Activated T-cell treated with anti-CD3 and anti-CD28 coated beads, Interleukin-2, amount 50 U/mL, for 72 hours (primary cell): ENCODE results near the gene CDH15. TPM values are rescaled to one million over a fixed set of nuclear protein-coding genes. Genes with fewer than 3 reads are reported as not detected.

Experiments
- ATAC-seq, 2 donors: fragments of 150-1000 bp; cut with Tn5 transposase; replicated peaks in 1 of 2; 2 replicates each; pipeline ENCODE4 v1.10.0; 2021; ENCODE audit warnings: moderate library complexity in 2 of 2, mild to moderate bottlenecking in 1 of 2
- DNase-seq, 2 donors: peaks; one replicate each; pipeline ENCODE4 v3.0.0; 2021 to 2022; ENCODE audit warnings: mixed read lengths in 1 of 2
- H3K27ac Mint-ChIP-seq: one replicate; pipeline ENCODE4 v1.8.0; 2022; ENCODE audit warnings: mild to moderate bottlenecking, moderate library complexity, mixed read lengths
- H3K27me3 Mint-ChIP-seq: one replicate; pipeline ENCODE4 v1.8.0; 2022; ENCODE audit warnings: low read depth, mixed read lengths
- H3K36me3 Mint-ChIP-seq, 2 donors: one replicate each; pipeline ENCODE4 v1.8.0; 2022; ENCODE audit warnings: mixed read lengths in 2 of 2, mild to moderate bottlenecking in 1 of 2; ENCODE audit not compliant: insufficient read depth in 2 of 2
- H3K4me1 Mint-ChIP-seq: one replicate; pipeline ENCODE4 v1.8.0; 2022; ENCODE audit warnings: low read depth, mixed read lengths
- H3K4me3 Mint-ChIP-seq, 2 donors: one replicate each; pipeline ENCODE4 v1.8.0; 2022; ENCODE audit warnings: mild to moderate bottlenecking in 2 of 2, mixed read lengths in 2 of 2, moderate library complexity in 2 of 2
- H3K9me3 Mint-ChIP-seq, 2 donors: one replicate each; pipeline ENCODE4 v1.8.0; 2022; ENCODE audit warnings: mixed read lengths in 2 of 2
- total RNA-seq, 2 donors: library from RNA; stranded (reverse); gene quantifications; one replicate each; pipeline ENCODE4 v1.2.3, GENCODE V29; 2022

CDH15 gene
- total RNA-seq, 2 donors from 2014 or later = not detected

- no peak for DNase-seq
- Mint-ChIP-seq H3K9me3 (no peaks in the 10 kb centered on the region), H3K4me1 (peaks cover 8% of the 10 kb centered on the region), H3K27ac (no peak overlapping the region), H3K4me3 (no peak overlapping the region), H3K27me3 (peaks cover 7% of the 10 kb centered on the region), H3K36me3 (no peaks in the 10 kb centered on the region)
- ATAC-seq = no peak
Measured at GRCh38 chr16:89174877-89175276, 3.3 kb downstream of the CDH15 start.

DNA sequence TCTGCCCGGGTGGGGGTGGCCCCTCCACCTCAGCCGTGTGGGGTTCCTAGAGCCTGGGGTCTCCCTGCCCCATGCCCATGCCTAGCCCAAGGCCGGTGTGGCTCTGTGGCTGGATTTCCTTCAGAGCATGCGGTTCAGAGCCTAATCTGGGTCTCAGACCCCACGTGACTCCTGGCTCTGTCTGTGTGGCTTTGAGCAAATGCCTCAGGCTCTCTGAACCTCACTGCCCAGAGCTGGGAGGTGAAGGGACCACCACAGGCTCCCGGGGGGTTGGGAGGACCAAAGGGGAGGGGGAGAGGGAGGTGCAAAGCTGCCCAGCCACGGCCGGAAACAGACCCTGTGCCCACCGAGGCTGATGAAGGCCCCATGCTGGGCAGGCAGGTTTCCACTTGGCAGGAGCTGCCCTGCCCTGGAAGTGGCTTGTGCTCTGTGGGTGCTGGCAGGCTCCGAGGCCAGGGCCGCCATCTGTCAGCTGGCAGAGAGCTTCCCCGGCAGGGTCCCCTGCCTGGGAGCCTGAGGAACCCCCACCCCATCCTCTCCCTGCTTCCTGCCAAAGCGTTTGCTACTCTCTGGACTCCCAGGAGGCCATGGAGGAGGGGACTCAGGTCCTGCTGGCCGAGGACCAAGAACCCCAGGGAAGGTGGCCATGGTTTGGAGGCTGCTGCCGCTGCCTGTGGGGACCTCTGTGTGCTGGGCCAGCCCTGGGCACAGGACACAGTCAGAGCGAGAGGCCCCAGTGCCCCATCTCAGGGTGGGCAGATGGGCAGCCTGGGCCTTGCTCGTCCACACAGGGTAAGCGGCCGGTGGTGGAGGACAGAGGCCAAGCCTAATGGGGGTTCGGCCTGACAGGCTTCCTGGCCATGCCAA is 4.0 kb downstream of the CDH15 start:
- no peaks in the 10 kb centered on the region for H3K36me3 Mint-ChIP-seq
- no peak for ATAC-seq
- no peak overlapping the region for H3K27ac Mint-ChIP-seq
- no peak for DNase-seq
- peaks cover 5% of the 10 kb centered on the region for H3K27me3 Mint-ChIP-seq
- H3K4me3 Mint-ChIP-seq = no peak overlapping the region
- H3K4me1 Mint-ChIP-seq = peaks cover 6% of the 10 kb centered on the region
- H3K9me3 Mint-ChIP-seq = no peaks in the 10 kb centered on the region

DNA sequence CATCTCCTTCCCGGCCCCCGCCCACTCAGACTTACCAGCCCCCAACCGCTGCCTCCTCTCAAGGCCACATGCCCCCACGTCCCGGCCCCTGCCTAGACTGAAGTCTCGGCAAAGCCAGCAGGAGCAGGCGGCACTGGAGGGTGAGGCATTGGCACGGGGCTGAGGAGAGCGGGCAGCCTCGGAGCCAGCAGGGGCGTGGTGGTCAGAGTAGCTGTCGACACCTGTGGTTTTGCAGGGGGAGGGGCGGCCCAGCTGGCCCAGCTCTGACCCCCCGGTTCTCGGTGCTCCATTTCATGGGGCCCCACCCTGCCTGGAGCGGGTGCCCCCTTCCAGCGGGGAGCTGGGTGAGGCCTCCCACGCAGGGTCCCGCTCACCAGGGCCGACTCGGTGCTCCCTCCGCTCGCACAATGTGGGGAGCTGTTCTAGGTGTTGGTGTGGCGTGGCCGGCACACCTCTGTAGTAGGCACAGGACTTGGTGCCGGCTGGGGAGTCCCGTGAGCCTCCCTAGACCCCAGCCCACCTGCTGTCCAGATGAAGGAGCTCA is 4.7 kb downstream of the CDH15 start:
- H3K27ac Mint-ChIP-seq = no peak overlapping the region
- H3K9me3 Mint-ChIP-seq = no peaks in the 10 kb centered on the region
- H3K27me3 Mint-ChIP-seq = no peaks in the 10 kb centered on the region
- DNase-seq = no peak
- no peaks in the 10 kb centered on the region for H3K36me3 Mint-ChIP-seq
- H3K4me3 Mint-ChIP-seq = no peak overlapping the region
- ATAC-seq = no peak
- H3K4me1 Mint-ChIP-seq = no peaks in the 10 kb centered on the region

DNA sequence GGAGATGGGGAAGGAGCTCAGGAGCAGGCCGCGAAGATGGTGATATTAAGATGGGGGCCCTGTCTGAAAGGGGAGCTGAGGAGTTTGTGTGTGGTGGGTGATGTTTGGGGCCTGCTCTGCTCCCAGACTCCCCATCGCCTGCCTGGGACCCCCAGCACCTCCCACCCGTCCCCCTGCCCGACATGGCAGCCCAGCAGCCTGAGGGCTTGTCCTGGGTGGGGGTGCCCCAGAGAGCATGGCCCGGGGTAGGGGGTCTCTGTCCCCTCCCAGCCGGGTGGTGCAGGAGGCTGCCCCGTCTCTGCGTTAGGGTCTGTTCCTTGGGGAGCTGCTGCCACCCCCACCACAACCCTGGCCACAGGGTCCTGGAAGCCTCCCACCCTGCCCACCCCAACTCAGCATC is 5.2 kb downstream of the CDH15 start:
- Mint-ChIP-seq H3K27me3 (no peaks in the 10 kb centered on the region), H3K4me3 (no peak overlapping the region), H3K4me1 (peaks cover 3% of the 10 kb centered on the region), H3K27ac (no peak overlapping the region), H3K9me3 (no peaks in the 10 kb centered on the region), H3K36me3 (no peaks in the 10 kb centered on the region)
- no peak for ATAC-seq
- no peak for DNase-seq

- H3K27me3 Mint-ChIP-seq = no peaks in the 10 kb centered on the region
- ATAC-seq (no peak), DNase-seq (no peak)
- H3K36me3 Mint-ChIP-seq = no peaks in the 10 kb centered on the region
- peaks cover 4% of the 10 kb centered on the region for H3K4me1 Mint-ChIP-seq
- H3K27ac Mint-ChIP-seq = no peak overlapping the region
- no peak overlapping the region for H3K4me3 Mint-ChIP-seq
- H3K9me3 Mint-ChIP-seq = no peaks in the 10 kb centered on the region
Measured at GRCh38 chr16:89177501-89177900, 6.0 kb downstream of the CDH15 start.

DNA sequence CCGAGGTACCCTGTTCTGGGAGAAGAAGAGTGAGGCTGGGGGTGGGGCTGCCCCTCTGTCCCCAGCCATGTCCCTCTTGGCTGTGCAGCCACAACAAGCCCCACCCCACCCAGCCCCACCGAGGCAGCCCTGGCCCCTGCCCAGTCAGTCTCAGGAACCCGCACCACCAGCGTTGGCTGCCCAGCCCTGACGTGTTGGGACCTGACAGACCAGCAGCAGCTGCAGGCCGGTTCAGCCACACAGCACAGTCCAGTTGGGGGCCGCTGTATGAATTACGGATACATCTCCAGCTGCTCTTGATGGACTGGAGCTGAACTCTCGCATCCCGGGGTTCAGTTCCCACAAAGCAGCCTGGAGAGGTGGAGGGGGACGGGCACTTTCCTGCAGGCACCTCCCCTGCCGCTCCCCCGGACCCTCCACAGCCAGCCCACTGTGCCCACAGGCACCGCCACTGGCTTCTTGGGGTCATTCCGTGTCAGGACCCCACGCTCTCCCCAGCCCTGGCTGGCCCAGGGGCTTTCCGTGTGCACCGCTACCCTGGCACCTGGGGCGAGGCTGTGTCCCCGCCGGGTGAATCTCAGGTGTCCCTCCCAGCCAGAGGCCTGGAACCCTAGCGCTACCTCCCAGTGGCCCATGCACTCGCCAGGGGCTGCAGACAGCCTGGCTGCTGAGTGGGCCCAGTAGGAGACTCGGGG is 7.1 kb downstream of the CDH15 start:
- no peak overlapping the region for H3K27ac Mint-ChIP-seq

DNA sequence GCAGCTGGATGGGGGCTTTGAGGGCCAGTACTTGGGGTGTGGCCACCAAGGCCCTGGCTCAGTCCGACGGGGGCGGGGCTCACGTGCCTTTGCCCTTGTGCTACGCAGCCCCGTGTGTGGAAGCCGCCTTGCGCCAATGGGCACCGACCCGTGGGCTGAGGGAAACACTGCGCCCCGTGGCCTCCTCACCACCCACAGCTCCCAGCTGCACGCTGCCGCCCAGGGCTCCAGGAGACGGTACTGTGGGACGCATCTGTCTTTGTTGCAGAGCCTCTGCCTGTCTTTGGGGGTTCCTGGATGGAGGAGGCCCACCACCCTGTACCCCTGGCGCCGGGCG is 7.6 kb downstream of the CDH15 start:
- H3K4me1 Mint-ChIP-seq = peaks cover 4% of the 10 kb centered on the region
- H3K27me3 Mint-ChIP-seq = no peaks in the 10 kb centered on the region
- no peak overlapping the region for H3K4me3 Mint-ChIP-seq
- DNase-seq = no peak
- H3K9me3 Mint-ChIP-seq = no peaks in the 10 kb centered on the region
- H3K27ac Mint-ChIP-seq = no peak overlapping the region
- no peaks in the 10 kb centered on the region for H3K36me3 Mint-ChIP-seq
- ATAC-seq = no peak

More for the DNA sequence above, 7.1 kb downstream of the CDH15 start:
- ATAC-seq = no peak
- Mint-ChIP-seq H3K9me3 (no peaks in the 10 kb centered on the region), H3K4me1 (peaks cover 4% of the 10 kb centered on the region), H3K36me3 (no peaks in the 10 kb centered on the region), H3K4me3 (no peak overlapping the region), H3K27me3 (no peaks in the 10 kb centered on the region)
- no peak for DNase-seq

DNA sequence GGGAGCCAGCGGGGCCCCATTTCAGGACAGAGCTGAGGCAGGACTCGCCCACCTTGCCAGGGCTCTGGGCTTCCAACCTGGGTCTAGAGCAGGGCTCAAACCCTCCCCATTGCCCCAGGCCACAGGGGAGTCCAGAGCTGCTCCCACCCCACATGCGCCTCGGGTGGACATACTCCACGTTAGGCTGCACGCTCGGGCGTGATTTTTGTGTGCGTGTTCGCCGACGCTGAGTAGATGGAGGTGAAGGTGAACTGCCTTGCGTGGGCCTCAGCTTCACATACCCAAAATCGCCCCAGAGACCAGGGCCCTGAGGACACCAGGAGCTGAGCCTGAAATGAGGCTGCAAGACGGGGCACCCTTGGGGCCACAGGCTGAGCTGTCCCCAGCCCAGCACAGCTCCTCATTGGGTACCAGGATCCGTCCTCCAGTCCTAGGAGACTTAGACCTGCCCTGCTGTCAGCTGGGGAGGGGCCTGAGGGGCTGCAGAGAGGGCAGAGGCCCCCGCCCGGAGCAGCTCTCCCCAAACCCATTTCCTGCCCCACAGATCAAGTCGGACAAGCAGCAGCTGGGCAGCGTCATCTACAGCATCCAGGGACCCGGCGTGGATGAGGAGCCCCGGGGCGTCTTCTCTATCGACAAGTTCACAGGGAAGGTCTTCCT is 8.2 kb downstream of the CDH15 start:
- H3K9me3 Mint-ChIP-seq = no peaks in the 10 kb centered on the region

DNA sequence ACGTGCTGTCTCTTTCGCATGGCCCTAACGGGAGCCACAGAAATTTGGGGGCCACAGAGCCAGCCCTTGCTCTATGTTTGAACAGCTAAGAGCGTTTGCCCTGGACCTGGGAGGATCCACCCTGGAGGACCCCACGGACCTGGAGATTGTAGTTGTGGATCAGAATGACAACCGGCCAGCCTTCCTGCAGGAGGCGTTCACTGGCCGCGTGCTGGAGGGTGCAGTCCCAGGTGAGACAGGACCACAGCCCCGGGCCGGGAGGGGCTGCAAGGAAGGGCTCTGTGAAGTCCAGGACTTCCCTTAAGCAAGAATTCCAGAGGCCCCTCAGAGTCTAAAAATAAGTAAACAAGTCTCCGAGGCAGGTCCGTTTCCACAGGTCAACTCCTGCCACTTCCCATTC is 11.9 kb downstream of the CDH15 start:
- Mint-ChIP-seq H3K4me3 (no peak overlapping the region), H3K9me3 (no peaks in the 10 kb centered on the region), H3K4me1 (peaks cover 4% of the 10 kb centered on the region), H3K27ac (no peak overlapping the region), H3K36me3 (no peaks in the 10 kb centered on the region), H3K27me3 (no peaks in the 10 kb centered on the region)
- no peak for ATAC-seq
- no peak for DNase-seq

More for the DNA sequence above, 8.2 kb downstream of the CDH15 start:
- no peak for DNase-seq
- Mint-ChIP-seq H3K27me3 (no peaks in the 10 kb centered on the region), H3K36me3 (no peaks in the 10 kb centered on the region), H3K4me1 (peaks cover 4% of the 10 kb centered on the region), H3K27ac (no peak overlapping the region), H3K4me3 (no peak overlapping the region)
- ATAC-seq = no peak

DNA sequence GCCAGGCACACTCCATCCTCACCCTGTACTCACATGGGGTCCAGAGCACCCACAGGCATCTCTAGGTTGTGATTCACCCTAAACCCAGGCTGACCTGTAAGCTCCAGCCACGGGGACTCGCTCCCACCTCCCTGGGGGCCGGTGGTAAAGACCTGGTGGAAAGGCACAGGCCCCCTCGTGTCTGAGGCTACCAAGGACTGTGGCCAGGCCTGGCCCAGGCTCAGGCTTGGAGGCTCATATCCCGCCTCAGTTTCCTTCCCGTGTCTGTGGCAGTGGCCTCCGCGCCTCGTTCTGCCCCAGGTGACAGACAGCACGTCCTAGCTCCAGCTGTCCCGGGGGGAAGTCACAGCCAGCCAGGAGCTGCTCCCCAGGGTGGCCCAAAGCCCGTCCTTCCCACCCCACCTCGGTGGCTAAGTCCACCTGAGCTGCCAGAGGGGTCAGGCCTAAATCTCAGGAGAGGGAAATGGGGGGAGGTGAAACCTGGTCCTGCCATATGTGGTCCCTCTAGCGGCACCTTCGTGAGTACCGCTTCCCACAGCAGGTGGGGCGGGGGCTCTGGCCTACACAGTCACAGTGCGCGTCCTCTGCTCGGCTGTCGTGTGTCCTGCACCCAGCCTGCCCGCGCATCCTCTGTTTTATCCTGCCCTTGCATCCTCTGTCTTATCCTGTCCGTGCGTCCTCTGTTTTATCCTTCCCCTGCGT is 12.6 kb downstream of the CDH15 start:
- H3K4me3 Mint-ChIP-seq = no peak overlapping the region
- H3K27ac Mint-ChIP-seq = no peak overlapping the region
- no peaks in the 10 kb centered on the region for H3K36me3 Mint-ChIP-seq
- no peaks in the 10 kb centered on the region for H3K9me3 Mint-ChIP-seq
- no peaks in the 10 kb centered on the region for H3K27me3 Mint-ChIP-seq
- peaks cover 4% of the 10 kb centered on the region for H3K4me1 Mint-ChIP-seq
- ATAC-seq = no peak
- no peak for DNase-seq

- ATAC-seq = no peak
- DNase-seq = no peak
- H3K9me3 Mint-ChIP-seq = no peaks in the 10 kb centered on the region
- H3K36me3 Mint-ChIP-seq = no peaks in the 10 kb centered on the region
- H3K27ac Mint-ChIP-seq = no peak overlapping the region
- H3K27me3 Mint-ChIP-seq = no peaks in the 10 kb centered on the region
- peaks cover 4% of the 10 kb centered on the region for H3K4me1 Mint-ChIP-seq
- no peak overlapping the region for H3K4me3 Mint-ChIP-seq
Measured at GRCh38 chr16:89184677-89184932, 13.1 kb downstream of the CDH15 start.

- DNase-seq (peak in 1 of 2 donors; percentile 8), ATAC-seq (peak in 1 of 2 donors; percentile 20)
- Mint-ChIP-seq H3K27me3 (no peaks in the 10 kb centered on the region), H3K27ac (no peak overlapping the region), H3K9me3 (no peaks in the 10 kb centered on the region), H3K36me3 (no peaks in the 10 kb centered on the region), H3K4me1 (peaks cover 4% of the 10 kb centered on the region), H3K4me3 (no peak overlapping the region)
Measured at GRCh38 chr16:89184933-89185794, 13.6 kb downstream of the CDH15 start.
